ENCODE measurements around the gene ZFYVE26. TPM values are rescaled to one million over a fixed set of nuclear protein-coding genes. Genes with fewer than 3 reads are reported as not detected.

The ZFYVE26 gene
- total RNA-seq, 1 donor from 2014 or later, result 27.7 TPM

- intact Hi-C loops (cut with micrococcal nuclease), result loop anchor here (2.0 to 5.0 kb wide), 9 partner anchors 219 to 1949 kb away; partner anchors contain the start of genes ACTN1, DCAF5, ERH and GPHN
Observed at GRCh38 chr14:67817750-67818438, 1.5 kb upstream of the ZFYVE26 start.

- intact Hi-C loops (cut with micrococcal nuclease), result loop anchor here (1.0 to 5.0 kb wide), 13 partner anchors 120 to 1951 kb away; partner anchors contain the start of genes ACTN1, ARG2, ERH and GPHN
Observed at GRCh38 chr14:67815573-67816225, 691 bp downstream of the ZFYVE26 start.

DNA sequence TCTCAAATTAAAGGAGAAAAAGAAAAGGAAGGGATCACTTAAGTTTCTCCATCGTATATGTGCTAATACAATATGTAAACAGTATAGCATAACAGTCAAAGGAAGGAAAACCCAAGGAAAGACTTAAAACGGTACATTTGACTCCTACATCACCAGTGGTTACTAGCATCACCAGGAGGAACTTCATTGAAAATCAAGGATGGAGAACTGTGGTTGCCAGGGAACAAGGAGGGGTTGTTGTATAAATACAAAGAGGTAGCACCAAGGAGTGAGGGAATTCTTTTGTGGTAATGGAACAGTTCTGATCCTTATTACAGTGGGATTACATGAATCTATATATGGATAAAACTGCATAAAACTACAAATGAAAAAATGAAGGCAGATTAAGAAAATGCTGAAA is 1.6 kb downstream of the ZFYVE26 start:
- intact Hi-C loops (cut with micrococcal nuclease), result loop anchor here (5.0 kb wide), 3 partner anchors 872 to 1308 kb away; partner anchors contain the start of genes ACTN1 and GPHN

- intact Hi-C loops (cut with micrococcal nuclease), result no loop called here
Observed at GRCh38 chr14:67806246-67806645, 10.1 kb downstream of the ZFYVE26 start.

DNA sequence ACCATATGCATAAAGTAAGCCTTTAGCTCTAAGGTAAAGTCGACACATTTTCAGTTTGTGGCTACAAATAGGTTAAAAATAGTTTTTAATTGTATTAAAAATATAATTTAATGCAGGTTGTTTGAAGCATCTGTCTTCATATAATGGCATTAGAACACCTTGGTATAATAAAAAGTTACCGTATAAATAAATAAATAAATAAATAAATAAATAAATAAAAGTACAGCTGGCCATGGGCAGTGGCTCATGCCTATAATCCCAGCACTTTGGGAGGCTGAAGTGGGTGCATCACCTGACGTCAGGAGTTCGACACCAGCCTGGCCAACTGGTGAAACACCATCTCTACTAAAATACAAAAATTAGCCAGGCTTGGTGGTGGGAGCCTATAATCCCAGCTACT is 15.6 kb downstream of the ZFYVE26 start:
- intact Hi-C loops (cut with micrococcal nuclease), result no loop called here

- intact Hi-C loops (cut with micrococcal nuclease), result no loop called here
Observed at GRCh38 chr14:67798731-67799130, 17.7 kb downstream of the ZFYVE26 start.

DNA sequence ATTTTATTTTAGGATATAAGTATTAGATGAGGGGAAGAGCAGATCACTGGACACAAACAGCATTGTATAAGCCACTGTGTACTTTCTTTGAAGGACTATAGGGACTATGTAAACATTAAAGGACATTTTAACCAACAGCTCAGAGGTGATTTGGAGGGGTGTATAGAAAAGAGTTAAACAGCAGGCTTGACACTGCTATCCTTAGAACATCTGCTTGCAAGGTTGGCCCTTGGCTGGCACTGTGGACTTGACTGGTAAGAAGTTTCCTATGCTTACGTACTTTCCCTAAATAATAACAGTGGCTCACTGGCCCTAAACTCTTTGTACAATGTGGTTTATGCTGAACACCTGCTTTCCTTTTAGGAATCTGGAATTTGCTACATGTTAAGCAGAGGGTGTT is 28.7 kb downstream of the ZFYVE26 start:
- intact Hi-C loops (cut with micrococcal nuclease), result no loop called here

DNA sequence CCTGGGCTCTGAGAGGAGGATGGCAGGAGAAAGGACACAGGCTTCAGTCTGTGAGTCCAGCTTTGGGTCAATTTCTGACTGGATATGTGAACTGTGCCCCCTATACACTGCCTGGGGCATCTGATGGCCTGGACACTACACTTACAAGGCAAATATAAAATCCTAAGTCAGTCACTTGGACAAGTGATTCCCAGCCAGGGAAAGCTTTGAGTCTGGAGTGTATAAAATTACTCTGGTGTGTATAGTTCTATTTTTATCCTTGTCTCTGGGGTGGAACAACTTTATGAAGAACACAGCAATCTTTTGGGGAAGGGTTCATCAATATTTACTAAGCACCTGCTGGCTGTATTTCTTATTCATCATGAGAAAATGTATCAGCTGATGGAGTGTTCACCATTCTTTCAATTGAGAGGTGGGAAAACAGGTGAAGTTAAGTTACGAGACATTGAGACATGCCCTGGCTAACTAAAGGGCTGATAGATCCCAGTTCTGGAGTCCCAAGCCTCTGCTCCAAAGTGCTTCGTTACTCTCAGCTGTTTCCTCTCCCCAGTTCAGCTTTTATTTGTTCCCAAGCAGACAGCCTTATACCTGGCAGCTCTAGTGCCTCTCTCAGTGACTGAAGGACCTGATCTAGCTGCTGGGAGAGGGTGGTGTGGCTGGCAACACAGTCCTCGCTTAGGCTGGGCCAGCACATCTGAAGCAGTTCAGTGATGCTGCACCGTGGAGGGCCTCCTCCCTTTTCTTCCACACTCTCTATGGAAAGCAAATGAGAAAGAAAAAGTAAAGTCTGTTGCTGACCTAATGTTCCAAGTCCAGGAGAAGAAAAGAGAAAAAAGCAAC is 30.9 kb downstream of the ZFYVE26 start:
- intact Hi-C loops (cut with micrococcal nuclease), result no loop called here

DNA sequence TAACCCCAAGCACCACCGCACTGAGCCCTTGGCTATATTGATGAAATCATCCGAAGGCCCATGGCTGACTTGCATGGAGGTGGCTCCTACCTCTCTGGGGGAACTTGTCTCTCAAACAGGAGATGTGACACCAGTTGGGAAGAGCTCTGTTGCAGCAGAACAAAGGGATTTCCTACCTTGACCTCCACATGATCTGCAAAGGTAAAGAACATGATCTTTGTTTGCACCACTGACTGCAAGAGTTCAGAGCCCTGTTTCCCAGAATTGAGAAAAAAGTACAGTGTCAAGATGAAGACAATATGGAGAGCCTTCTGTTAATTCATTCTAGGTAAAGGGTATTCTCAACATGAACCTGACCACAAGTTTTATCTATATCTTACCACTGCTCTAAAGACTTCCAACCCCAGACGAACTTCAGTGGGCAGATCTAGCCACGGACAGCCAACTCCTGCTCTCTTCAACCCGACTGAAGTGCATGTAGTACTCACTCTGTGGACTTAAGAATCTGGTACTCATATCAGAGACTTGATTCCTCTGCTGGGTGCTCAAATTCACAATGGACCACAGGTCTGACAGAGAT is 32.1 kb downstream of the ZFYVE26 start:
- intact Hi-C loops (cut with micrococcal nuclease), result no loop called here

- intact Hi-C loops (cut with micrococcal nuclease), result no loop called here
Observed at GRCh38 chr14:67782090-67782489, 34.3 kb downstream of the ZFYVE26 start.

- intact Hi-C loops (cut with micrococcal nuclease), result no loop called here
Observed at GRCh38 chr14:67778792-67779191, 37.6 kb downstream of the ZFYVE26 start.

GRCh38 chr14:67776653-67777322 is 39.6 kb downstream of the ZFYVE26 start:
- intact Hi-C loops (cut with micrococcal nuclease), result no loop called here

GRCh38 chr14:67773844-67774377 is 42.5 kb downstream of the ZFYVE26 start:
- intact Hi-C loops (cut with micrococcal nuclease), result no loop called here

DNA sequence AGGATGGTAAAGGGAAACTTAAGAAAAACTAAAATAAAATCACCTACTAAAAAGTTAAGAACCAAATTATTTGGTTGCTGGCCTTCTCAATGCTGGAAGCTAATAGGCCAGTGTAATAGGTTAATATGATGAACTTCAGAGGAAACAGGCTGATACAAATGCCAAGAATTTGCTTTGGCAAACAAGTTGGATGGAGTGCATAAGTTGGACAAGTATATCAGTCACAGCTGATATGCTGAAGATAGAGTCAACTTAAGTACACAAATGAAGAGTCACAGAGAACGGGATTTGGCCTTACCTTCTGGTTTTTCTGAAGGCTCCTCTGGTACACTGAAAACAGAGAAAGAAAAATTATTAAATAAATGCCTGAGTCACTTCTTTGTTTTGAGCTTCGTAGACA is 48.2 kb downstream of the ZFYVE26 start:
- intact Hi-C loops (cut with micrococcal nuclease), result no loop called here

DNA sequence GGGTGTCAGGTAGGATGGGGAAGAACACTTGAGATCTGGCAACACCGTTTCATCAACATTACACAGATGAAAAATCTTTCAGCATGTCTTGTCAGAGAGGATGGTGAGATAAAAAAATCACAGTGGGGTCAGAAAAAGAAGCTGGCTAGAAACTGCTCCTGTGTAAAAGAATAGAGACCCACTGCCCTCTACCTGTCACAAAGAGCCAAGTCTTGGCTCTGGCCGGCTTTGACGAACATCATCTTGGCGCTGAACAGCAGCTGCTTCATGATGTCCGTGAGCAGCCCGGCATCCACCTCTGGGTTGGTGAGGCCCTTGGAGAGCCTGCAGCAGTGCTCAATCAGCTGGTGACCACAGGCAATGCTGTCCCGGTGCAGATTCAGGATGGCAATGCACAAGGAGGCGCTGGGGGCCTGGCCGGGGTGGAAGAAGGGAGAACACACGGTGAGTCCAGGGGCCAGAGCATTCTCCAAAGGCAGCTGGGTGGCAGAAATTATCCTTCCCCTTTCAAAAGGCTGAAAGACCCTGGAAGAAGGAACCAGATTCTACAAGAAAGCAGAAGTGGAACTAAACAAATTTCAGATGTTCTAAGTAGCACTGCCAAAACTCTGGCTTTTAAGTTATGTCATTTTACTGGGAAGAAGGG is 50.2 kb downstream of the ZFYVE26 start:
- intact Hi-C loops (cut with micrococcal nuclease), result no loop called here

DNA sequence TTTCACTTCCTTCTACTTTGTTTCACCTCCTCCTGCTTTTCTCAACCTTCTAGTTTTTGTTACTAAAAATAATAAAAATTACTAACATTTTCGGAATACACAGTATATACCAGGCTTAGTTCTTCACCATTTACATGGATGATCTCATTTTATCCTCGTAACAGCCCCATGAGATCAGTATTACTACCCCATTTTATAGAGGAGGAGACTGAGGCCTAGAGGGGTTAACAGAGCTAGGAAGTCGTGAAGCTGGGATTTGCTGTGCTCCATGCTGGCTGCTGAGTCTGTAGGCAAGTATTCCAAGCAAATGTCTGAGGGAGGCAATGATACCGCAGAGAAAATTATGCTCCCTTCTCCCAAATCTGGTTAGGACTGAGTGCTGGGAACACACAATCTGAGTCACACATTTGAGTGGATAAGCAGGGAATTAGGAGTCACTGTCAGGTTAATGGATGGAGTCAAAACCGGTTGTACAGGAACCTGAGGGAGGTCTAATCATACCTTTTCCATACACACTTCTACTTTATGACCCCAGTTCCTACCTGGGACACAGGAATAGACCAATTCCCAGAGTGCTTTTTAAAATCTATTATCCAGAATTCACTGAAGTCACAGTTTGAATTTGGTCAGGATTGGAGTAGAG is 51.1 kb downstream of the ZFYVE26 start:
- intact Hi-C loops (cut with micrococcal nuclease), result no loop called here

- intact Hi-C loops (cut with micrococcal nuclease), result no loop called here
Observed at GRCh38 chr14:67764496-67764895, 51.9 kb downstream of the ZFYVE26 start.

- intact Hi-C loops (cut with micrococcal nuclease), result no loop called here
Observed at GRCh38 chr14:67763158-67763822, 53.1 kb downstream of the ZFYVE26 start.

GRCh38 chr14:67762051-67762450 is 54.3 kb downstream of the ZFYVE26 start:
- intact Hi-C loops (cut with micrococcal nuclease), result no loop called here

Measured in T-helper 1 cell treated with Interleukin-12 subunit alpha and Interleukin-12 subunit beta and Interleukin-4 antibody, amounts not matched to agents 30 ng/mL and 1 ng/mL, for 36 hours (primary cell).